ENCODE data around the gene LRP8. TPM values are rescaled to one million over a fixed set of nuclear protein-coding genes. Genes with fewer than 3 reads are reported as not detected.

The LRP8 gene
- total RNA-seq, 5 donors from 2014 or later (not counting 1 experiment from before 2014, with no cell fraction given): 8.9 to 21.5 (median 19.8) TPM

GRCh38 chr1:53310847-53311681 lies 16.8 kb downstream of the LRP8 start:
- peaks cover 0 to 5% of the 10 kb centered on the region in 2 donors for H3K36me3 ChIP-seq (ENCODE audit: control insufficient read depth in 2 of 2, extremely low read depth in 1 of 2, insufficient read depth in 1 of 2, low read length in 1 of 2)
- no peak overlapping the region for H3K4me3 Mint-ChIP-seq
- H3K27ac ChIP-seq (ENCODE audit: low read length): no peak overlapping the region
- WGBS (ENCODE audit: insufficient coverage): 72% methylated on average over 11 of the region's 15 CpGs
- ChIA-PET CTCF (no interaction called here), POLR2A (no interaction called here)
- no peak overlapping the region for H3K27ac Mint-ChIP-seq
- no peak overlapping the region for H3K4me3 ChIP-seq (ENCODE audit: control insufficient read depth in 1 of 2, extremely low read depth in 1 of 2, low read length in 1 of 2)
- no peaks in the 10 kb centered on the region for H3K27me3 Mint-ChIP-seq
- H3K4me1 ChIP-seq (ENCODE audit: control insufficient read depth in 1 of 2, extremely low read depth in 1 of 2, insufficient read depth in 2 of 2, low read length in 2 of 2): peaks cover 2 to 8% of the 10 kb centered on the region in 2 experiments
- no peaks in the 10 kb centered on the region for H3K9me3 ChIP-seq
- DNase-seq (no peak), ATAC-seq (replicated peaks in 1 of 4) (no peak)
- H3K27me3 ChIP-seq (replicated peaks in 1 of 2; ENCODE audit: control insufficient read depth in 2 of 2, extremely low read depth in 1 of 2, insufficient read depth in 2 of 2, low read length in 1 of 2): no peaks in the 10 kb centered on the region
- H3K4me1 Mint-ChIP-seq: peaks cover 3 to 13% (median 11%) of the 10 kb centered on the region in 3 donors
- no peaks in the 10 kb centered on the region for H3K9me3 Mint-ChIP-seq
- H3K36me3 Mint-ChIP-seq: peaks cover 5% of the 10 kb centered on the region

- peaks cover 5% of the 10 kb centered on the region for H3K36me3 Mint-ChIP-seq
- no peaks in the 10 kb centered on the region for H3K9me3 ChIP-seq
- DNase-seq (no peak), ATAC-seq (replicated peaks in 1 of 4) (no peak)
- H3K27ac Mint-ChIP-seq: no peak overlapping the region
- no peaks in the 10 kb centered on the region for H3K27me3 Mint-ChIP-seq
- peaks cover 0 to 5% of the 10 kb centered on the region in 2 donors for H3K36me3 ChIP-seq (ENCODE audit: control insufficient read depth in 2 of 2, extremely low read depth in 1 of 2, insufficient read depth in 1 of 2, low read length in 1 of 2)
- H3K4me1 ChIP-seq (ENCODE audit: control insufficient read depth in 1 of 2, extremely low read depth in 1 of 2, insufficient read depth in 2 of 2, low read length in 2 of 2): peaks cover 2 to 14% of the 10 kb centered on the region in 2 experiments
- no peaks in the 10 kb centered on the region for H3K27me3 ChIP-seq (replicated peaks in 1 of 2; ENCODE audit: control insufficient read depth in 2 of 2, extremely low read depth in 1 of 2, insufficient read depth in 2 of 2, low read length in 1 of 2)
- H3K4me3 Mint-ChIP-seq: no peak overlapping the region
- POLR2A ChIA-PET: no interaction called here
- 83% methylated on average over 2 of the region's 11 CpGs for WGBS (ENCODE audit: insufficient coverage)
- H3K4me3 ChIP-seq (ENCODE audit: control insufficient read depth in 1 of 2, extremely low read depth in 1 of 2, low read length in 1 of 2): no peak overlapping the region
- CTCF ChIA-PET: no interaction called here
- no peak overlapping the region for H3K27ac ChIP-seq (ENCODE audit: low read length)
- H3K9me3 Mint-ChIP-seq: no peaks in the 10 kb centered on the region
- H3K4me1 Mint-ChIP-seq: peaks cover 3 to 13% (median 12%) of the 10 kb centered on the region in 3 donors
Measured at GRCh38 chr1:53309802-53310201, 18.1 kb downstream of the LRP8 start.

GRCh38 chr1:53308506-53308905 lies 19.4 kb downstream of the LRP8 start:
- WGBS (ENCODE audit: insufficient coverage): 90% methylated on average over 4 of the region's 8 CpGs
- Histone ChIP-seq H3K9me3 (no peaks in the 10 kb centered on the region), H3K27ac (ENCODE audit: low read length) (no peak overlapping the region), H3K4me1 (ENCODE audit: control insufficient read depth in 1 of 2, extremely low read depth in 1 of 2, insufficient read depth in 2 of 2, low read length in 2 of 2) (peaks cover 2 to 14% of the 10 kb centered on the region in 2 experiments), H3K36me3 (ENCODE audit: control insufficient read depth in 2 of 2, extremely low read depth in 1 of 2, insufficient read depth in 1 of 2, low read length in 1 of 2) (peaks cover 0 to 5% of the 10 kb centered on the region in 2 donors), H3K27me3 (replicated peaks in 1 of 2; ENCODE audit: control insufficient read depth in 2 of 2, extremely low read depth in 1 of 2, insufficient read depth in 2 of 2, low read length in 1 of 2) (no peaks in the 10 kb centered on the region), H3K4me3 (ENCODE audit: control insufficient read depth in 1 of 2, extremely low read depth in 1 of 2, low read length in 1 of 2) (no peak overlapping the region)
- no peak overlapping the region for H3K4me3 Mint-ChIP-seq
- ATAC-seq (replicated peaks in 1 of 4) (no peak), DNase-seq (no peak)
- CTCF ChIA-PET: no interaction called here
- POLR2A ChIA-PET: no interaction called here
- no peaks in the 10 kb centered on the region for H3K27me3 Mint-ChIP-seq
- H3K27ac Mint-ChIP-seq: no peak overlapping the region
- H3K36me3 Mint-ChIP-seq: peaks cover 2% of the 10 kb centered on the region
- H3K4me1 Mint-ChIP-seq: peaks cover 3 to 13% (median 12%) of the 10 kb centered on the region in 3 donors
- H3K9me3 Mint-ChIP-seq: no peaks in the 10 kb centered on the region

GRCh38 chr1:53307037-53307436 lies 20.8 kb downstream of the LRP8 start:
- peaks cover 3 to 13% (median 12%) of the 10 kb centered on the region in 3 donors for H3K4me1 Mint-ChIP-seq
- peaks cover 0 to 5% of the 10 kb centered on the region in 2 donors for H3K36me3 ChIP-seq (ENCODE audit: control insufficient read depth in 2 of 2, extremely low read depth in 1 of 2, insufficient read depth in 1 of 2, low read length in 1 of 2)
- WGBS (ENCODE audit: insufficient coverage): 96% methylated on average over 3 of the region's 4 CpGs
- no peaks in the 10 kb centered on the region for H3K36me3 Mint-ChIP-seq
- peak overlapping the region in 1 of 2 donors; percentile 22 for H3K27ac Mint-ChIP-seq
- no peak overlapping the region for H3K4me3 ChIP-seq (ENCODE audit: control insufficient read depth in 1 of 2, extremely low read depth in 1 of 2, low read length in 1 of 2)
- DNase-seq (no peak), ATAC-seq (replicated peaks in 1 of 4) (no peak)
- H3K27me3 Mint-ChIP-seq: no peaks in the 10 kb centered on the region
- no peaks in the 10 kb centered on the region for H3K9me3 Mint-ChIP-seq
- no peak overlapping the region for H3K4me3 Mint-ChIP-seq
- CTCF ChIA-PET: no interaction called here
- no peaks in the 10 kb centered on the region for H3K9me3 ChIP-seq
- peaks cover 2 to 14% of the 10 kb centered on the region in 2 experiments for H3K4me1 ChIP-seq (ENCODE audit: control insufficient read depth in 1 of 2, extremely low read depth in 1 of 2, insufficient read depth in 2 of 2, low read length in 2 of 2)
- POLR2A ChIA-PET: no interaction called here
- H3K27ac ChIP-seq (ENCODE audit: low read length): no peak overlapping the region
- H3K27me3 ChIP-seq (replicated peaks in 1 of 2; ENCODE audit: control insufficient read depth in 2 of 2, extremely low read depth in 1 of 2, insufficient read depth in 2 of 2, low read length in 1 of 2): no peaks in the 10 kb centered on the region

- H3K4me1 ChIP-seq (ENCODE audit: control insufficient read depth in 1 of 2, extremely low read depth in 1 of 2, insufficient read depth in 2 of 2, low read length in 2 of 2): peaks cover 2 to 14% of the 10 kb centered on the region in 2 experiments
- CTCF ChIA-PET: no interaction called here
- H3K4me1 Mint-ChIP-seq: peaks cover 3 to 12% (median 9%) of the 10 kb centered on the region in 3 donors
- no peaks in the 10 kb centered on the region for H3K36me3 Mint-ChIP-seq
- H3K4me3 ChIP-seq (ENCODE audit: control insufficient read depth in 1 of 2, extremely low read depth in 1 of 2, low read length in 1 of 2): no peak overlapping the region
- H3K27ac ChIP-seq (ENCODE audit: low read length): no peak overlapping the region
- DNase-seq: no peak
- peaks cover 0 to 5% of the 10 kb centered on the region in 2 donors for H3K36me3 ChIP-seq (ENCODE audit: control insufficient read depth in 2 of 2, extremely low read depth in 1 of 2, insufficient read depth in 1 of 2, low read length in 1 of 2)
- no peak overlapping the region for H3K4me3 Mint-ChIP-seq
- no peaks in the 10 kb centered on the region for H3K27me3 Mint-ChIP-seq
- H3K27me3 ChIP-seq (replicated peaks in 1 of 2; ENCODE audit: control insufficient read depth in 2 of 2, extremely low read depth in 1 of 2, insufficient read depth in 2 of 2, low read length in 1 of 2): no peaks in the 10 kb centered on the region
- H3K9me3 ChIP-seq: no peaks in the 10 kb centered on the region
- POLR2A ChIA-PET: no interaction called here
- 94% methylated on average over 3 of the region's 4 CpGs for WGBS (ENCODE audit: insufficient coverage)
- ATAC-seq (replicated peaks in 1 of 4): peak in 1 of 4 experiments; percentile 45
- H3K27ac Mint-ChIP-seq: no peak overlapping the region
- no peaks in the 10 kb centered on the region for H3K9me3 Mint-ChIP-seq
Measured at GRCh38 chr1:53306168-53306567, 21.7 kb downstream of the LRP8 start.

- POLR2A ChIA-PET: no interaction called here
- no peaks in the 10 kb centered on the region for H3K9me3 ChIP-seq
- 91% methylated on average over 5 of the region's 7 CpGs for WGBS (ENCODE audit: insufficient coverage)
- DNase-seq (no peak), ATAC-seq (replicated peaks in 1 of 4) (no peak)
- no peaks in the 10 kb centered on the region for H3K9me3 Mint-ChIP-seq
- peaks cover 2 to 14% of the 10 kb centered on the region in 2 experiments for H3K4me1 ChIP-seq (ENCODE audit: control insufficient read depth in 1 of 2, extremely low read depth in 1 of 2, insufficient read depth in 2 of 2, low read length in 2 of 2)
- H3K36me3 ChIP-seq (ENCODE audit: control insufficient read depth in 2 of 2, extremely low read depth in 1 of 2, insufficient read depth in 1 of 2, low read length in 1 of 2): peaks cover 0 to 5% of the 10 kb centered on the region in 2 donors
- no peak overlapping the region for H3K4me3 ChIP-seq (ENCODE audit: control insufficient read depth in 1 of 2, extremely low read depth in 1 of 2, low read length in 1 of 2)
- no peak overlapping the region for H3K27ac Mint-ChIP-seq
- H3K27ac ChIP-seq (ENCODE audit: low read length): no peak overlapping the region
- CTCF ChIA-PET: no interaction called here
- H3K4me3 Mint-ChIP-seq: no peak overlapping the region
- H3K36me3 Mint-ChIP-seq: no peaks in the 10 kb centered on the region
- H3K27me3 Mint-ChIP-seq: no peaks in the 10 kb centered on the region
- no peaks in the 10 kb centered on the region for H3K27me3 ChIP-seq (replicated peaks in 1 of 2; ENCODE audit: control insufficient read depth in 2 of 2, extremely low read depth in 1 of 2, insufficient read depth in 2 of 2, low read length in 1 of 2)
- peaks cover 3 to 12% (median 9%) of the 10 kb centered on the region in 3 donors for H3K4me1 Mint-ChIP-seq
Measured at GRCh38 chr1:53305650-53306049, 22.2 kb downstream of the LRP8 start.
